CD8-positive, alpha-beta memory T cell (primary cell): Measurements from ENCODE around the gene BCAT1. TPM values are rescaled to one million over a fixed set of nuclear protein-coding genes. Genes with fewer than 3 reads are reported as not detected.
A peak's percentile ranks its signal among the peaks of the same experiment; 100 is the strongest.

Experiments used
- CTCF ChIA-PET: fragments of 350-600 bp; sonication (Branson Sonifier 250); formaldehyde crosslinking; loops from one replicate; lab custom pipeline; 2021; ENCODE audit warnings: antibody characterized with exemption; lab: Charles Lee
- POLR2A ChIA-PET: fragments of 350-600 bp; sonication (Branson Sonifier 250); formaldehyde crosslinking; loops from one replicate; lab custom pipeline; 2021; ENCODE audit warnings: antibody characterized with exemption; lab: Charles Lee
- DNase-seq, 5 donors: peaks; one replicate each; pipeline versions ENCODE4 v3.0.0 to v3.0.0-alpha.2; 2020 to 2022; ENCODE audit warnings: mixed read lengths in 1 of 5
- H3K27ac ChIP-seq: one replicate; pipeline ENCODE4 v1.7.0; 2013; ENCODE audit warnings: low read depth, mild to moderate bottlenecking, low read length, moderate library complexity
- H3K27me3 ChIP-seq: 2 replicates; pipeline ENCODE4 v1.7.0; 2013; ENCODE audit warnings: low read length, mild to moderate bottlenecking; ENCODE audit not compliant: insufficient read depth, poor library complexity, severe bottlenecking
- H3K36me3 ChIP-seq: 2 replicates; pipeline ENCODE4 v1.7.0; 2013; ENCODE audit warnings: mild to moderate bottlenecking, low read length, moderate library complexity; ENCODE audit not compliant: insufficient read depth
- H3K4me1 ChIP-seq: 2 replicates; pipeline ENCODE4 v1.7.0; 2013; ENCODE audit warnings: mild to moderate bottlenecking, low read length, moderate library complexity; ENCODE audit not compliant: insufficient read depth
- H3K4me3 ChIP-seq: 2 replicates; pipeline ENCODE4 v1.7.0; 2013; ENCODE audit warnings: mild to moderate bottlenecking, low read length
- H3K9me3 ChIP-seq: 2 replicates; pipeline ENCODE4 v1.7.0; 2013; ENCODE audit warnings: mild to moderate bottlenecking, low read length
- H3K27ac Mint-ChIP-seq, 8 donors: one replicate each; pipeline ENCODE4 v1.8.0; 2020 to 2021; ENCODE audit warnings: mixed read lengths in 8 of 8, mild to moderate bottlenecking in 6 of 8, inconsistent platforms in 3 of 8, moderate library complexity in 3 of 8
- H3K27me3 Mint-ChIP-seq, 2 donors: one replicate each; pipeline ENCODE4 v1.8.0; 2020 to 2021; ENCODE audit warnings: mixed read lengths in 2 of 2, mild to moderate bottlenecking in 1 of 2, moderate library complexity in 1 of 2
- H3K36me3 Mint-ChIP-seq, 3 donors: one replicate each; pipeline ENCODE4 v1.8.0; 2020 to 2021; ENCODE audit warnings: mixed read lengths in 3 of 3, inconsistent platforms in 1 of 3, mild to moderate bottlenecking in 1 of 3
- H3K4me1 Mint-ChIP-seq, 3 donors: one replicate each; pipeline ENCODE4 v1.8.0; 2020 to 2021; ENCODE audit warnings: mixed read lengths in 3 of 3, inconsistent platforms in 1 of 3, mild to moderate bottlenecking in 1 of 3
- H3K4me3 Mint-ChIP-seq, 7 donors: one replicate each; pipeline ENCODE4 v1.8.0; 2020 to 2021; ENCODE audit warnings: mixed read lengths in 7 of 7, mild to moderate bottlenecking in 6 of 7, moderate library complexity in 4 of 7, inconsistent platforms in 2 of 7
- H3K9me3 Mint-ChIP-seq, 5 donors: one replicate each; pipeline ENCODE4 v1.8.0; 2020 to 2022; ENCODE audit warnings: mixed read lengths in 5 of 5, mild to moderate bottlenecking in 3 of 5, moderate library complexity in 2 of 5, inconsistent platforms in 1 of 5
- polyA plus RNA-seq: library from polyadenylated mRNA; unstranded; fragments of 300-500 nt; fragmentation: Illumina TruSeq; gene quantifications from one replicate; pipeline ENCODE4 v1.2.3, GENCODE V29; 2021
- total RNA-seq, 2 experiments: library from RNA; stranded (reverse); gene quantifications; one replicate each; pipeline ENCODE4 v1.2.3, GENCODE V29; 2021

The BCAT1 gene
- total and polyA plus RNA-seq, 3 experiments from 2014 or later = 0.58 to 26.5 (median 24.2) TPM

DNA sequence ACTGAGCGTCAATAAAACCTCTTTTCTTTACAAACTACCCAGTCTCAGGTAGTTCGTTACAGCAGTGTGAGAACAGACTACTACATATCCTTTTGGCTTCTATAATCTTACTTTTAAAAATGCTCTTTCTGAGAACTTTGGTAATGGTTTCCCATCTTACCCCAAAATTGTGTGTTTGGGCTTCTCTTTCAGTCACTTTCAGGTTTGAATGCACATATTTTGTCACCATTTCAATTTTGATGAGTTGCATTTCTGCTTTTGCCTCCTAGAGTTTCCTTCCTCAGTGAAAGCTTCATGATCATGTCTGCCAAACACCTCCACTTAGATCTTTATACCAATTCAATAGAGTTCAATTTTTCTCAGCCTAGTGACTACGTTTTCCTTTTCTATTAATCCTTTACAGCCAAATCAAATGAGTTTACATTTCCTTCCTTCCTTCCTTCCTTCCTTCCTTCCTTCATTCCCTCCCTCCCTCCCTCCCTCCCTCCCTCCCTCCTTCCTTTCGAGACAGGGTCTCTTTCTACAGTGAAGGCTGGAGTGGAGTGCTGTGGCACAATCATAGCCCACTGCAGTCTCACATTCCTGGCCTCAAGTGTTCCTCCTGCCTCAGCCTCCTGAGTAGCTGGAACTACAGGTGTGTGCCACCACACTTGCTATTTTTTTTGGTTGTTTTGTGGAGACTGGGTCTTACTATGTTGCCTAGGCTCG, 124.9 kb downstream of the BCAT1 start:
- H3K27ac Mint-ChIP-seq = peak overlapping the region in 1 of 8 donors; percentile 37

GRCh38 chr12:24822121-24822899, 126.6 kb downstream of the BCAT1 start:
- Mint-ChIP-seq H3K4me1 (peaks cover 11 to 25% (median 25%) of the 10 kb centered on the region in 3 donors), H3K27ac (peak overlapping the region in 2 of 8 donors; percentile 44 to 58), H3K9me3 (no peaks in the 10 kb centered on the region), H3K27me3 (peaks cover 0 to 1% of the 10 kb centered on the region in 2 donors), H3K4me3 (peak overlapping the region in 2 of 7 donors; percentile 12 to 48), H3K36me3 (peaks cover 0 to 6% (median 0%) of the 10 kb centered on the region in 3 donors)
- CTCF ChIA-PET = no interaction called here
- Histone ChIP-seq H3K9me3 (no peaks in the 10 kb centered on the region), H3K27ac (no peak overlapping the region), H3K4me1 (no peaks in the 10 kb centered on the region), H3K27me3 (no peaks in the 10 kb centered on the region), H3K4me3 (no peak overlapping the region), H3K36me3 (no peaks in the 10 kb centered on the region)
- DNase-seq = no peak
- POLR2A ChIA-PET = no interaction called here

More for the DNA sequence above, 124.9 kb downstream of the BCAT1 start:
- peaks cover 11 to 25% (median 25%) of the 10 kb centered on the region in 3 donors for H3K4me1 Mint-ChIP-seq
- H3K4me1 ChIP-seq = no peaks in the 10 kb centered on the region
- H3K36me3 Mint-ChIP-seq = peaks cover 0 to 6% (median 0%) of the 10 kb centered on the region in 3 donors
- no peaks in the 10 kb centered on the region for H3K9me3 Mint-ChIP-seq
- H3K4me3 Mint-ChIP-seq = no peak overlapping the region
- H3K36me3 ChIP-seq = no peaks in the 10 kb centered on the region
- POLR2A ChIA-PET = no interaction called here
- CTCF ChIA-PET = no interaction called here
- no peak for DNase-seq
- no peak overlapping the region for H3K27ac ChIP-seq
- peaks cover 0 to 1% of the 10 kb centered on the region in 2 donors for H3K27me3 Mint-ChIP-seq
- H3K27me3 ChIP-seq = no peaks in the 10 kb centered on the region
- H3K4me3 ChIP-seq = no peak overlapping the region
- H3K9me3 ChIP-seq = no peaks in the 10 kb centered on the region

- POLR2A ChIA-PET = no interaction called here
- peaks cover 0 to 6% (median 0%) of the 10 kb centered on the region in 3 donors for H3K36me3 Mint-ChIP-seq
- no peaks in the 10 kb centered on the region for H3K9me3 ChIP-seq
- H3K27me3 Mint-ChIP-seq = peaks cover 0 to 1% of the 10 kb centered on the region in 2 donors
- H3K36me3 ChIP-seq = no peaks in the 10 kb centered on the region
- H3K27ac Mint-ChIP-seq = peak overlapping the region in 1 of 8 donors; percentile 58
- no peaks in the 10 kb centered on the region for H3K9me3 Mint-ChIP-seq
- no peak for DNase-seq
- peak overlapping the region in 2 of 7 donors; percentile 12 to 48 for H3K4me3 Mint-ChIP-seq
- no peak overlapping the region for H3K27ac ChIP-seq
- H3K4me1 ChIP-seq = no peaks in the 10 kb centered on the region
- CTCF ChIA-PET = no interaction called here
- H3K4me1 Mint-ChIP-seq = peaks cover 11 to 25% (median 25%) of the 10 kb centered on the region in 3 donors
- no peak overlapping the region for H3K4me3 ChIP-seq
- no peaks in the 10 kb centered on the region for H3K27me3 ChIP-seq
These were observed 127.2 kb downstream of the BCAT1 start for GRCh38 chr12:24821691-24822090.

GRCh38 chr12:24820872-24821271, 128.0 kb downstream of the BCAT1 start:
- H3K27me3 Mint-ChIP-seq = peaks cover 0 to 1% of the 10 kb centered on the region in 2 donors
- H3K4me1 Mint-ChIP-seq = peaks cover 11 to 26% (median 25%) of the 10 kb centered on the region in 3 donors
- H3K9me3 Mint-ChIP-seq = no peaks in the 10 kb centered on the region
- no peak for DNase-seq
- H3K4me3 Mint-ChIP-seq = no peak overlapping the region
- no peaks in the 10 kb centered on the region for H3K36me3 ChIP-seq
- H3K27ac ChIP-seq = no peak overlapping the region
- H3K27ac Mint-ChIP-seq = no peak overlapping the region
- ChIA-PET POLR2A (no interaction called here), CTCF (no interaction called here)
- H3K27me3 ChIP-seq = no peaks in the 10 kb centered on the region
- no peaks in the 10 kb centered on the region for H3K9me3 ChIP-seq
- H3K4me1 ChIP-seq = no peaks in the 10 kb centered on the region
- H3K4me3 ChIP-seq = no peak overlapping the region
- H3K36me3 Mint-ChIP-seq = peaks cover 0 to 6% (median 0%) of the 10 kb centered on the region in 3 donors

DNA sequence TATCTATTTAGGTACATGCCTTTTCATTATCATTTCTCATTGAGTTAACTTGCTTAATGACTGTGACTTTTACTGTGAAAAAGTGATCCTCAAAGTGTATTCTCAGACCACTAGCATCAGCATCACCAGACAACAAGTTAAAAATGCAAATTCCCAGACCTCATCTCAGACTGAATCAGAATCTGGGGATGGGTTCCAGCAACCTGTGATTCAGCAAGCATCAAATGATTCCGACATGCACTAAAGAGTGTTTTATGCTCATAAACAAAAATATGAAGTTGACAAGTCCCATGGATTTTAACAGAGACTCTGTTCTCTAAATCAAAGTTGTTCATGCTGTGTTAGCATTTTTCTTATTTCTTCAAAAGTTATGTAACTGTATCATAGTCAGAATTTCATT, 130.6 kb downstream of the BCAT1 start:
- H3K27ac ChIP-seq = no peak overlapping the region
- no peak overlapping the region for H3K27ac Mint-ChIP-seq
- H3K36me3 ChIP-seq = no peaks in the 10 kb centered on the region
- H3K27me3 Mint-ChIP-seq = no peaks in the 10 kb centered on the region
- CTCF ChIA-PET = no interaction called here
- H3K9me3 Mint-ChIP-seq = no peaks in the 10 kb centered on the region
- no peaks in the 10 kb centered on the region for H3K36me3 Mint-ChIP-seq
- POLR2A ChIA-PET = no interaction called here
- no peaks in the 10 kb centered on the region for H3K9me3 ChIP-seq
- no peak overlapping the region for H3K4me3 Mint-ChIP-seq
- H3K4me1 ChIP-seq = no peaks in the 10 kb centered on the region
- H3K4me3 ChIP-seq = no peak overlapping the region
- peaks cover 12 to 44% (median 41%) of the 10 kb centered on the region in 3 donors for H3K4me1 Mint-ChIP-seq
- DNase-seq = no peak
- H3K27me3 ChIP-seq = no peaks in the 10 kb centered on the region

GRCh38 chr12:24815114-24815423, 133.8 kb downstream of the BCAT1 start:
- ChIA-PET CTCF (no interaction called here), POLR2A (no interaction called here)
- peaks cover 5 to 28% (median 24%) of the 10 kb centered on the region in 3 donors for H3K4me1 Mint-ChIP-seq
- H3K36me3 Mint-ChIP-seq = peaks cover 0 to 6% (median 0%) of the 10 kb centered on the region in 3 donors
- Histone ChIP-seq H3K27me3 (no peaks in the 10 kb centered on the region), H3K27ac (no peak overlapping the region), H3K4me3 (peak overlapping the region; percentile 37), H3K4me1 (no peaks in the 10 kb centered on the region), H3K36me3 (no peaks in the 10 kb centered on the region), H3K9me3 (no peaks in the 10 kb centered on the region)
- peak overlapping the region; percentile 4 to 85 (median 66) for H3K27ac Mint-ChIP-seq
- H3K9me3 Mint-ChIP-seq = no peaks in the 10 kb centered on the region
- no peaks in the 10 kb centered on the region for H3K27me3 Mint-ChIP-seq
- DNase-seq = no peak
- peak overlapping the region; percentile 70 to 90 (median 81) for H3K4me3 Mint-ChIP-seq

- no peak overlapping the region for H3K27ac ChIP-seq
- no peaks in the 10 kb centered on the region for H3K27me3 Mint-ChIP-seq
- POLR2A ChIA-PET = interaction anchor here (0.7 kb wide), 1 partner anchor 106 kb away, joined by 7 read pairs; no protein-coding TSS in a partner anchor
These were observed 134.4 kb downstream of the BCAT1 start for GRCh38 chr12:24814379-24815113.

More at GRCh38 chr12:24814379-24815113, 134.4 kb downstream of the BCAT1 start:
- Histone ChIP-seq H3K4me3 (peak overlapping the region; percentile 37), H3K27me3 (no peaks in the 10 kb centered on the region), H3K9me3 (no peaks in the 10 kb centered on the region), H3K36me3 (no peaks in the 10 kb centered on the region), H3K4me1 (no peaks in the 10 kb centered on the region)
- peak in 2 of 5 donors; percentile 2 to 4 for DNase-seq
- Mint-ChIP-seq H3K9me3 (no peaks in the 10 kb centered on the region), H3K27ac (peak overlapping the region; percentile 4 to 85 (median 66)), H3K4me1 (peaks cover 5 to 28% (median 24%) of the 10 kb centered on the region in 3 donors), H3K4me3 (peak overlapping the region; percentile 70 to 90 (median 81)), H3K36me3 (peaks cover 0 to 6% (median 0%) of the 10 kb centered on the region in 3 donors)
- CTCF ChIA-PET = interaction anchor here (0.7 kb wide), 1 partner anchor 9 kb away, joined by 3 read pairs; no protein-coding TSS in a partner anchor
